ENCODE results near the gene KRTAP13-3.

The KRTAP13-3 gene, protein sequence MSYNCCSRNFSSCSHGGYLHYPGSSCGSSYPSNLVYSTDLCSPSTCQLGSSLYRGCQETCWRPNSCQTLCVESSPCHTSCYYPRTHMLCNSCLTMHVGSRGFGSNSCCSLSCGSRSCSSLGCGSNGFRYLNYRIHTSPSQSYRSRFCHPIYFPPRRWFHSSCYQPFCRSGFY
- 0 reads per million in 3 donors for total RNA-seq

DNA sequence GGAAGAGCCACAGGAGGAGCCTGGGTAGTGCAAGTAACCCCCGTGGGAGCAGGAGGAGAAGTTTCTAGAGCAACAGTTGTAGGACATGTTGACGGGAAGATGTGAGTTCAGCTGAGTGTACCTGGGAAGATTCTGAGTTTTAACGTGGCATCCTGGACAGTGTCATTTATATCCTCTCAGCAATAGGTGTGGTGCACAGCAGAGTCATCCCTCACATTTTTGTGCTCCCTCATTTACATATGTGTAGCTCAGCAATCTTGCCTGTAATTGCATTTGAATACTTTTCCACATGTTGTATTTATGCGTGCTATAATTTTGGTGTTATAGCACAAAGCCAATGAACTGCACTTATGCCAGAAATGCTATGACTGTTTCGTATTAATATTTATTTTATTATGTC is at the start of gene KRTAP13-3:
Gene KRTAP13-3, minus strand, starts transcription at position 101 of the 400 bp plus-strand sequence. Its CDS starts 14 bp downstream, at position 87.
- no peaks in the 10 kb centered on the region for H3K36me3 ChIP-seq (ENCODE audit: control insufficient read depth, insufficient read depth, low read length)
- DNase-seq, result no peak
- H3K27me3 ChIP-seq (replicated peaks; ENCODE audit: control insufficient read depth, insufficient read depth, low read length, poor library complexity, severe bottlenecking), result no peaks in the 10 kb centered on the region
- H3K9me3 ChIP-seq (ENCODE audit: control insufficient read depth, low read length), result no peaks in the 10 kb centered on the region
- no peaks in the 10 kb centered on the region for H3K4me1 ChIP-seq (ENCODE audit: control insufficient read depth, insufficient read depth, low read length, poor library complexity, severe bottlenecking)
- no peak within 1 kb of the TSS for H3K4me3 ChIP-seq (ENCODE audit: insufficient read depth, low read depth, low read length, poor library complexity, severe bottlenecking)
- H3K27ac ChIP-seq (ENCODE audit: insufficient read depth, low read length, poor library complexity, severe bottlenecking), result no peak within 1 kb of the TSS

DNA sequence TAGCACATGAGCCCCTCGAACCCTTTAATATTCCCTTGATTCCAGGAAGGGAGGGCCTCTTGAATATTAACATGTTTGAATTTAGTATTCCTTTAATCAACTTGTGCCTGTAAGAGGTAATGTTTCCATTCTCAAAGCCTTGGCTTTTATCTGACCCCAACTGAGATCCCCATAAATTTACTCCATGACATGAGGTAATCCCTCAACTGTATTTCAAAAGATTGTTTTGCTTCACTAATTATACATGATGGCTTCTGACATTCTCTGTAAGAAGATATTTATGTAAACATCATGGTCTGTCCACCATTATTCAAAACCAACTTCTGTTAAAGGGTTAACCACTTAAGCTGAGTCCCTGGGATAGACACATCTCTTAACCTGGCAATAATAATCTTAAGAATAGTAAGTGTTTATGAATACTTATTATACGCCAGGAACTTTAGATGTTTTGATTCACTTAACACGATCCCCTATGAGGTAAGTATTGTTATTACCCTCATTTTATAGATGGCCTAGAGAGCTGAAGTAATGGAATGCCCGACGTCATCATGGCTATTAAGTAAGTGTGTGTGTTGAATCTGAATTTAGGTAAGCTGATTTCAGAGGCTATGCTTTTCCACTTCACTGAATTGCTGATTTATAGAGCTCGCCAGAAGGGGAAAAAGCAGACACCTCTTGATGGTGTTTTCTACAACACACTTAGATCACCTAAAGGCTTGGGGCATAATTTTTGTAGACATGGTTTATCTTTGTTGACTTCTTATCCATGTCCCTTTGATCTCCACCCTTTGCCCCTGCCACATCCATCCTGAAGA is 43.4 kb upstream of the KRTAP13-3 start:
- Histone ChIP-seq H3K9me3 (ENCODE audit: control insufficient read depth, low read length) (no peaks in the 10 kb centered on the region), H3K27me3 (replicated peaks; ENCODE audit: control insufficient read depth, insufficient read depth, low read length, poor library complexity, severe bottlenecking) (no peaks in the 10 kb centered on the region), H3K27ac (ENCODE audit: insufficient read depth, low read length, poor library complexity, severe bottlenecking) (no peak overlapping the region), H3K4me3 (ENCODE audit: insufficient read depth, low read depth, low read length, poor library complexity, severe bottlenecking) (no peak overlapping the region), H3K36me3 (ENCODE audit: control insufficient read depth, insufficient read depth, low read length) (no peaks in the 10 kb centered on the region), H3K4me1 (ENCODE audit: control insufficient read depth, insufficient read depth, low read length, poor library complexity, severe bottlenecking) (no peaks in the 10 kb centered on the region)
- no peak for DNase-seq

DNA sequence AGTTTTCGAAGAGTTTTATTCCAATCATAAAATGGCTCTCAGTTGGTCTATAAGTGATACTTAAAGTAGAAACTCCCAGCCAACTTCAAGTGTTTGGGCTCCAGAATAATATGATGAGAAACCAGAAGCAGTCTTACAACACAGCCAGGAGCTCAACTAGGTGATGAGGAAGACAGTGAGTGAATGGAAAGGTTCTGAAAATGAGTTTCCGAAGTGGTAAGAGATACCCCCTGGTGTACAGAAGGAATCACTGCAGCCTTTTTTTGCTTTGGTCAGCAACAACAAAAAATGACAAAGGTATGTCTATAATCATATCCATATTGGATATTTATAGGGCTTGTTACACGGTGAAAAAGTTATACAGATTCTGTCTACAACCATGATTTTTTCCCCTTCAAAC is 38.0 kb upstream of the KRTAP13-3 start:
- Histone ChIP-seq H3K4me3 (ENCODE audit: insufficient read depth, low read depth, low read length, poor library complexity, severe bottlenecking) (no peak overlapping the region), H3K36me3 (ENCODE audit: control insufficient read depth, insufficient read depth, low read length) (no peaks in the 10 kb centered on the region), H3K27ac (ENCODE audit: insufficient read depth, low read length, poor library complexity, severe bottlenecking) (no peak overlapping the region), H3K4me1 (ENCODE audit: control insufficient read depth, insufficient read depth, low read length, poor library complexity, severe bottlenecking) (no peaks in the 10 kb centered on the region), H3K27me3 (replicated peaks; ENCODE audit: control insufficient read depth, insufficient read depth, low read length, poor library complexity, severe bottlenecking) (no peaks in the 10 kb centered on the region), H3K9me3 (ENCODE audit: control insufficient read depth, low read length) (no peaks in the 10 kb centered on the region)
- DNase-seq, result no peak

DNA sequence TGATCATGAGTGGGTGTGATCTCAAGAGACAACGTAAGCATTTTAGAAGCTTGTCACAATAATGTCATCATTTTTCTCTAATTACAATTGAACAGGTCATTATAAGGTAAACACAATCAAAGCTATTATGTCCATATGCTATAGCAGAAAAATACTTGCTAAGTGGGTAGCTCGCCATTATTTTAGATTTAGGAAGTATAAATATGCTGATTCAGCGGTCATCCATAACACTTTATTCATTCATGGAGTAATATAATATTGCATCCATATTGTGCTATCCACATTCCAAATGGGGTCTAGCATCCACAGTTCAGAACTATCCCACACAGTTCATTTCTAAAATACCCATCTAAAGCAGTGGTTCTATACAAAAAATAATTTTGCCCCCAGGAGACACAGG is 22.8 kb upstream of the KRTAP13-3 start:
- H3K4me1 ChIP-seq (ENCODE audit: control insufficient read depth, insufficient read depth, low read length, poor library complexity, severe bottlenecking), result no peaks in the 10 kb centered on the region
- no peaks in the 10 kb centered on the region for H3K9me3 ChIP-seq (ENCODE audit: control insufficient read depth, low read length)
- H3K36me3 ChIP-seq (ENCODE audit: control insufficient read depth, insufficient read depth, low read length), result no peaks in the 10 kb centered on the region
- H3K4me3 ChIP-seq (ENCODE audit: insufficient read depth, low read depth, low read length, poor library complexity, severe bottlenecking), result no peak overlapping the region
- H3K27ac ChIP-seq (ENCODE audit: insufficient read depth, low read length, poor library complexity, severe bottlenecking), result no peak overlapping the region
- no peaks in the 10 kb centered on the region for H3K27me3 ChIP-seq (replicated peaks; ENCODE audit: control insufficient read depth, insufficient read depth, low read length, poor library complexity, severe bottlenecking)
- DNase-seq, result no peak

DNA sequence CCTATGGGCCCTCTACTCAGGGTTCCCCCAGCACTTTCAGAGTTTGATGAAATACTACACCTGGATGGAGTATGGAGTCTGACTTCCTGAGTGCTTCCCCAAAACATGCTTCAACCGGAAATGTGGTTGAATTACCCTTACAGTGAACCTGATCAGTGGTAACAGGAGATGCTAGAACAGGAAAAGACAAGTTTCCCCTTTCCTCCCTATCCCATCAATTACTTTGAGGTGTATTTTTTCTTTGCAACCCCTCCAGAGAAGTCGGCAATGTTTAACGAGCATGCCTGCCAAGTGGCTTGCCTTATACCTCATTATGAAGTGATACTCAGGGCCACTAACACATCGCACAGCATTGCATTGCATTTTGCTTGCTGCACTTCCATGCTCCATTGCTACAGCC is 21.3 kb upstream of the KRTAP13-3 start:
- Histone ChIP-seq H3K4me3 (ENCODE audit: insufficient read depth, low read depth, low read length, poor library complexity, severe bottlenecking) (no peak overlapping the region), H3K4me1 (ENCODE audit: control insufficient read depth, insufficient read depth, low read length, poor library complexity, severe bottlenecking) (no peaks in the 10 kb centered on the region), H3K9me3 (ENCODE audit: control insufficient read depth, low read length) (no peaks in the 10 kb centered on the region), H3K27me3 (replicated peaks; ENCODE audit: control insufficient read depth, insufficient read depth, low read length, poor library complexity, severe bottlenecking) (no peaks in the 10 kb centered on the region), H3K27ac (ENCODE audit: insufficient read depth, low read length, poor library complexity, severe bottlenecking) (no peak overlapping the region), H3K36me3 (ENCODE audit: control insufficient read depth, insufficient read depth, low read length) (no peaks in the 10 kb centered on the region)
- DNase-seq, result no peak

DNA sequence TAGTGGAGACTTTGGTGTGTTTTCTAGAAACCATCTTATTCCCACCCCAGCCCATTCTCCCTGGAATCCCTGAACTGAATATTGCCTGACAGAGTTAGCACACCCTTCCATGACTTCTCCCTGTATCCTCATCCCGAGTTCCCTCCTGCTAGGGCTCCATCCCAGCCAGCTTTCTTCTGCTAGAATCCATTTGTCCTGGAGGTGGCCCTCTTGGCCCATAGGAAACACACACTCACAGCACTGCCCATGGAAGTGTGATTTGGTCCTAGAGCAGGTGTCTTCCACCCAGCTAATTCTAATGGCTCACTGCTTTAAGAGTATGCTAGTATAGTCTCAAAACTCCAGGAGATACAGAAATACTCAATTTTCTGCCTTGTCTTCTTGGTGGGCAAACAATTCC is 18.5 kb upstream of the KRTAP13-3 start:
- no peaks in the 10 kb centered on the region for H3K9me3 ChIP-seq (ENCODE audit: control insufficient read depth, low read length)
- DNase-seq, result no peak
- H3K36me3 ChIP-seq (ENCODE audit: control insufficient read depth, insufficient read depth, low read length), result no peaks in the 10 kb centered on the region
- H3K4me1 ChIP-seq (ENCODE audit: control insufficient read depth, insufficient read depth, low read length, poor library complexity, severe bottlenecking), result no peaks in the 10 kb centered on the region
- no peak overlapping the region for H3K4me3 ChIP-seq (ENCODE audit: insufficient read depth, low read depth, low read length, poor library complexity, severe bottlenecking)
- no peak overlapping the region for H3K27ac ChIP-seq (ENCODE audit: insufficient read depth, low read length, poor library complexity, severe bottlenecking)
- H3K27me3 ChIP-seq (replicated peaks; ENCODE audit: control insufficient read depth, insufficient read depth, low read length, poor library complexity, severe bottlenecking), result no peaks in the 10 kb centered on the region

DNA sequence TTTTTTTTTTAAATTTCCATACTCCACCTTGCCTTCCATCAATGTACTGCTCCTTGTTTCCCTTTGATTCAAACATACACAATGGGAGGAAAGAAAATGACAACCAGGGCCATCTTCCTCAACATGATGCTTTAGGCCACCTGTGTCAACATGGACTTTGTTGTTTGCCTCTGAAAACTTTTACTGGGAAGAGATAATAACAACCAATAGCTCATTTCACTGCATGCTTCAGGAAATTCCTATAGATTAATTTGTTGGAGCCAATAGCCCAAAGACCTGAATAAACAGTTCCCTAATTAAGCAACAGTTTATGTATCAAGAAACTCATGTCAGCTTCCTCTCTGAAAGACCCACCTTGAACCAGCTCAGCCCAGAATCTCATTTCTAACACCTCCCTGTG is 17.5 kb upstream of the KRTAP13-3 start:
- Histone ChIP-seq H3K36me3 (ENCODE audit: control insufficient read depth, insufficient read depth, low read length) (no peaks in the 10 kb centered on the region), H3K27me3 (replicated peaks; ENCODE audit: control insufficient read depth, insufficient read depth, low read length, poor library complexity, severe bottlenecking) (no peaks in the 10 kb centered on the region), H3K27ac (ENCODE audit: insufficient read depth, low read length, poor library complexity, severe bottlenecking) (no peak overlapping the region), H3K9me3 (ENCODE audit: control insufficient read depth, low read length) (no peaks in the 10 kb centered on the region), H3K4me3 (ENCODE audit: insufficient read depth, low read depth, low read length, poor library complexity, severe bottlenecking) (no peak overlapping the region), H3K4me1 (ENCODE audit: control insufficient read depth, insufficient read depth, low read length, poor library complexity, severe bottlenecking) (no peaks in the 10 kb centered on the region)
- no peak for DNase-seq

DNA sequence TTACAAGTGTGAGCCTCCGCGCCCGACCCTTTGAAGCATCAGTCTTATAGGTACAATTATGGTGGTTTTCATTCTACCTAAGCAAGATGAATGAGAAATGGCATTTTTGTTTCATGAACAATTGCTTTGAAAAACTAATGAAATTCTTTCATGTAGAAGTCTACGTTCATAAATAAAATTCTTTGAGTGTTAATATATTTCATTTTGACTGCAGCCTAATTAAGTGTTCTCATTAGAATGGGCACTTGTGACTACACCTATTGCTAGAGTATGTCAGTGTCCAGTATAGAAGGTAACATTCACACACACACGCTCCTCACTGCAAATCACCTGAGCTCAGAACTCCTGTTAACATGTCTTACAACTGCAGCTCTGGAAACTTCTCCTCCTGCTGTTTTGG is 14.2 kb upstream of the KRTAP13-3 start, which contains the start of gene KRTAP15-1:
Gene KRTAP15-1, plus strand, starts transcription at position 301 of the 400 bp plus-strand sequence. Its CDS starts 53 bp downstream, at position 354.
- Histone ChIP-seq H3K4me3 (ENCODE audit: insufficient read depth, low read depth, low read length, poor library complexity, severe bottlenecking) (no peak within 1 kb of the TSS), H3K27ac (ENCODE audit: insufficient read depth, low read length, poor library complexity, severe bottlenecking) (no peak within 1 kb of the TSS), H3K9me3 (ENCODE audit: control insufficient read depth, low read length) (no peaks in the 10 kb centered on the region), H3K36me3 (ENCODE audit: control insufficient read depth, insufficient read depth, low read length) (no peaks in the 10 kb centered on the region), H3K27me3 (replicated peaks; ENCODE audit: control insufficient read depth, insufficient read depth, low read length, poor library complexity, severe bottlenecking) (no peaks in the 10 kb centered on the region), H3K4me1 (ENCODE audit: control insufficient read depth, insufficient read depth, low read length, poor library complexity, severe bottlenecking) (no peaks in the 10 kb centered on the region)
- no peak for DNase-seq

DNA sequence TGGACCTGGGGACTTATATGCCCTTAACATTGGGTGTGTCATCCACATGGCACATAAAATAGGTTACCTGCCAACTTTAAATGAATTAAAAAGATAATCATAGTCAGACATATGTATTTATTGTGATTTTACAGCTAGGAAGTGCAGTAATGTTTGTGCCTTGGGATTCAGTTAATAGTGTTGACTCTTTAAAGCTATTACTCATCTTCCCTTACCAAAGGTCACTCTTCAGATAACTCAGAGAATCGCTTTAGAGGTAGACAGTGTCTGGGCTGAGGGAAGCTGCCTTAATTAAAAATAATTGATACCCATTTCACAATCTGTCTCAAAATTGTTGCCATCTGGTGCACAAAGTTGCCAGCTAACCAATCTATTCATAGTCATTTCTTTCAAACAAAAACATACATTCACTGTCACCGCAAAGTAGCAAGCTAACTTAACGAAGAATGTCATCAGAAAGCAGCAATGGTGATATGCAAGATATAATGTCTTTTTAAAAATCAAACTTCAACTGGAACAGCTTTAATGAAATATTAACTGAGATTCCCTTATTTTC is 11.4 kb upstream of the KRTAP13-3 start:
- H3K27me3 ChIP-seq (replicated peaks; ENCODE audit: control insufficient read depth, insufficient read depth, low read length, poor library complexity, severe bottlenecking), result no peaks in the 10 kb centered on the region
- H3K4me3 ChIP-seq (ENCODE audit: insufficient read depth, low read depth, low read length, poor library complexity, severe bottlenecking), result no peak overlapping the region
- H3K9me3 ChIP-seq (ENCODE audit: control insufficient read depth, low read length), result no peaks in the 10 kb centered on the region
- no peak for DNase-seq
- no peaks in the 10 kb centered on the region for H3K4me1 ChIP-seq (ENCODE audit: control insufficient read depth, insufficient read depth, low read length, poor library complexity, severe bottlenecking)
- H3K36me3 ChIP-seq (ENCODE audit: control insufficient read depth, insufficient read depth, low read length), result no peaks in the 10 kb centered on the region
- no peak overlapping the region for H3K27ac ChIP-seq (ENCODE audit: insufficient read depth, low read length, poor library complexity, severe bottlenecking)

DNA sequence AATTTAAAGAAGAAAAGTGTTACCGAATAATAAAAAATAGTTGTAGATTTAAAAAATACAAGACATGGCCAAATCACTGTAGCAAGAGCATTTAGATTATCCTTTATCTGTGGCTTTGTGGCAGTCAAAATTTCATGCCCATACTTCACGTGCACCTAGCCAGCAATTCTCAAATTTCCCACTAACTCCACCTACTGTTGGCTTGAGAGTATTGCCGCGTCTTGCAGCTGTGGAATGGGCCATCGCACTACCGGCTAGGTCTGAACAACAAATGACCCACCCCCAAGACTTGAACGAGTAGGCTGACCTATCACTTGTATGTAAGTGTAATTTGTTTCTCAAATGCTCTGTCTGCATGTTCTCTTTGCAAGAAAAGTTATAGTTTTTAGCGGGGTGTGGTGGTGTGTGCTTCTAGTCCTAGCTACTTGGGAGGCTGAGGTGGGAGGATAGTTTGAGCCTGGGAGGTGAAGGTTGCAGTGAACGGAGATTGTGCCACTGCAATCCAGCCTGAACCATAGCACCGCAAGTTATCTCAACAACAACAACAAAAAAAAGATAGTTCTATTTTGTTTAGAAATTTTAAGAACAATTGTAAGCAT is 8.4 kb upstream of the KRTAP13-3 start:
- no peak overlapping the region for H3K27ac ChIP-seq (ENCODE audit: insufficient read depth, low read length, poor library complexity, severe bottlenecking)
- no peak for DNase-seq
- no peaks in the 10 kb centered on the region for H3K27me3 ChIP-seq (replicated peaks; ENCODE audit: control insufficient read depth, insufficient read depth, low read length, poor library complexity, severe bottlenecking)
- no peaks in the 10 kb centered on the region for H3K36me3 ChIP-seq (ENCODE audit: control insufficient read depth, insufficient read depth, low read length)
- no peaks in the 10 kb centered on the region for H3K4me1 ChIP-seq (ENCODE audit: control insufficient read depth, insufficient read depth, low read length, poor library complexity, severe bottlenecking)
- H3K4me3 ChIP-seq (ENCODE audit: insufficient read depth, low read depth, low read length, poor library complexity, severe bottlenecking), result no peak overlapping the region
- H3K9me3 ChIP-seq (ENCODE audit: control insufficient read depth, low read length), result no peaks in the 10 kb centered on the region
